ENCODE results near the gene TRUB2.

TRUB2 gene

GRCh38 chr9:128325629-128326028, 3.4 kb upstream of the TRUB2 start:
- Histone ChIP-seq H3K9me3 (replicated peaks in 1 of 2; ENCODE audit: control insufficient read depth in 2 of 2, insufficient read depth in 1 of 2, low read depth in 1 of 2, low read length in 2 of 2) (peaks cover 0 to 1% of the 10 kb centered on the region in 2 donors), H2AFZ (ENCODE audit: low read length) (no peak overlapping the region), H3K4me2 (ENCODE audit: insufficient read depth, low read length, poor library complexity, severe bottlenecking) (no peak overlapping the region)

GRCh38 chr9:128324401-128324800, 2.2 kb upstream of the TRUB2 start:
- Histone ChIP-seq H3K23ac (ENCODE audit: low read depth, low read length, poor library complexity) (no peak overlapping the region), H2BK12ac (ENCODE audit: low read length) (no peak overlapping the region), H3K4me3 (ENCODE audit: low read length in 2 of 2) (no peak overlapping the region), H3K9me3 (replicated peaks in 1 of 2; ENCODE audit: control insufficient read depth in 2 of 2, insufficient read depth in 1 of 2, low read depth in 1 of 2, low read length in 2 of 2) (peaks cover 0 to 1% of the 10 kb centered on the region in 2 donors), H4K8ac (ENCODE audit: low read depth, low read length) (no peak overlapping the region), H3K9ac (ENCODE audit: low read depth, low read length, poor library complexity) (no peak overlapping the region), H2BK120ac (ENCODE audit: low read depth, low read length) (no peak overlapping the region), H2BK15ac (ENCODE audit: low read length) (no peak overlapping the region), H4K91ac (ENCODE audit: low read depth, low read length, poor library complexity) (no peak overlapping the region), H3K36me3 (replicated peaks in 1 of 2; ENCODE audit: control insufficient read depth in 2 of 2, insufficient read depth in 2 of 2, low read length in 2 of 2) (peaks cover 23 to 67% of the 10 kb centered on the region in 2 donors), H3K18ac (ENCODE audit: low read length) (no peak overlapping the region), H3K79me1 (ENCODE audit: low read depth, low read length) (peaks cover 4% of the 10 kb centered on the region), H3K14ac (ENCODE audit: low read length) (no peak overlapping the region), H2AFZ (ENCODE audit: low read length) (no peak overlapping the region), H3K27ac (replicated peaks; ENCODE audit: low read length) (no peak overlapping the region), H2BK5ac (ENCODE audit: low read length) (no peak overlapping the region), H3K4ac (ENCODE audit: low read length) (no peak overlapping the region), H3K4me2 (ENCODE audit: insufficient read depth, low read length, poor library complexity, severe bottlenecking) (no peak overlapping the region), H3K27me3 (ENCODE audit: control insufficient read depth in 3 of 3, insufficient read depth in 3 of 3, low read depth in 1 of 3, low read length in 3 of 3) (no peaks in the 10 kb centered on the region), H3K4me1 (ENCODE audit: control insufficient read depth in 2 of 2, insufficient read depth in 1 of 2, low read depth in 1 of 2, low read length in 2 of 2) (peaks cover 5 to 9% of the 10 kb centered on the region in 2 donors), H2AK5ac (ENCODE audit: low read depth, low read length) (no peak overlapping the region)
- no peak for DNase-seq (ENCODE audit: low spot score)
- no CpG with 5 or more reads among the region's 1 CpG for WGBS, 2 donors (ENCODE audit: extremely low coverage in 2 of 2, insufficient read length in 2 of 2, insufficient replicate concordance in 1 of 2)

More at GRCh38 chr9:128325629-128326028, 3.4 kb upstream of the TRUB2 start:
- H3K18ac ChIP-seq (ENCODE audit: low read length), result no peak overlapping the region
- no peak overlapping the region for H3K14ac ChIP-seq (ENCODE audit: low read length)
- H3K36me3 ChIP-seq (replicated peaks in 1 of 2; ENCODE audit: control insufficient read depth in 2 of 2, insufficient read depth in 2 of 2, low read length in 2 of 2), result peaks cover 23 to 63% of the 10 kb centered on the region in 2 donors
- H2BK120ac ChIP-seq (ENCODE audit: low read depth, low read length), result no peak overlapping the region
- H2BK12ac ChIP-seq (ENCODE audit: low read length), result no peak overlapping the region
- no peak overlapping the region for H3K23ac ChIP-seq (ENCODE audit: low read depth, low read length, poor library complexity)
- no peaks in the 10 kb centered on the region for H3K27me3 ChIP-seq (ENCODE audit: control insufficient read depth in 3 of 3, insufficient read depth in 3 of 3, low read depth in 1 of 3, low read length in 3 of 3)
- H3K4me1 ChIP-seq (ENCODE audit: control insufficient read depth in 2 of 2, insufficient read depth in 1 of 2, low read depth in 1 of 2, low read length in 2 of 2), result peaks cover 5 to 9% of the 10 kb centered on the region in 2 donors
- H3K9ac ChIP-seq (ENCODE audit: low read depth, low read length, poor library complexity), result no peak overlapping the region
- H2BK15ac ChIP-seq (ENCODE audit: low read length), result no peak overlapping the region
- H3K79me1 ChIP-seq (ENCODE audit: low read depth, low read length), result peaks cover 4% of the 10 kb centered on the region
- H3K27ac ChIP-seq (replicated peaks; ENCODE audit: low read length), result no peak overlapping the region
- DNase-seq (ENCODE audit: low spot score), result no peak
- no CpG with 5 or more reads among the region's 13 CpGs for WGBS, 2 donors (ENCODE audit: extremely low coverage in 2 of 2, insufficient read length in 2 of 2, insufficient replicate concordance in 1 of 2)
- no peak overlapping the region for H4K91ac ChIP-seq (ENCODE audit: low read depth, low read length, poor library complexity)
- H3K4ac ChIP-seq (ENCODE audit: low read length), result no peak overlapping the region
- no peak overlapping the region for H2BK5ac ChIP-seq (ENCODE audit: low read length)
- no peak overlapping the region for H4K8ac ChIP-seq (ENCODE audit: low read depth, low read length)
- H2AK5ac ChIP-seq (ENCODE audit: low read depth, low read length), result no peak overlapping the region
- no peak overlapping the region for H3K4me3 ChIP-seq (ENCODE audit: low read length in 2 of 2)

- Histone ChIP-seq H2BK120ac (ENCODE audit: low read depth, low read length) (no peak overlapping the region), H2AK5ac (ENCODE audit: low read depth, low read length) (no peak overlapping the region), H3K9me3 (replicated peaks in 1 of 2; ENCODE audit: control insufficient read depth in 2 of 2, insufficient read depth in 1 of 2, low read depth in 1 of 2, low read length in 2 of 2) (peaks cover 0 to 1% of the 10 kb centered on the region in 2 donors), H3K9ac (ENCODE audit: low read depth, low read length, poor library complexity) (no peak overlapping the region), H3K79me1 (ENCODE audit: low read depth, low read length) (peaks cover 4% of the 10 kb centered on the region), H3K27me3 (ENCODE audit: control insufficient read depth in 3 of 3, insufficient read depth in 3 of 3, low read depth in 1 of 3, low read length in 3 of 3) (no peaks in the 10 kb centered on the region), H2BK5ac (ENCODE audit: low read length) (no peak overlapping the region), H3K36me3 (replicated peaks in 1 of 2; ENCODE audit: control insufficient read depth in 2 of 2, insufficient read depth in 2 of 2, low read length in 2 of 2) (peaks cover 21 to 65% of the 10 kb centered on the region in 2 donors), H3K4me1 (ENCODE audit: control insufficient read depth in 2 of 2, insufficient read depth in 1 of 2, low read depth in 1 of 2, low read length in 2 of 2) (peaks cover 5 to 9% of the 10 kb centered on the region in 2 donors), H4K91ac (ENCODE audit: low read depth, low read length, poor library complexity) (no peak overlapping the region), H2BK12ac (ENCODE audit: low read length) (no peak overlapping the region), H3K4ac (ENCODE audit: low read length) (no peak overlapping the region), H2AFZ (ENCODE audit: low read length) (no peak overlapping the region), H3K23ac (ENCODE audit: low read depth, low read length, poor library complexity) (no peak overlapping the region), H3K27ac (replicated peaks; ENCODE audit: low read length) (no peak overlapping the region), H3K18ac (ENCODE audit: low read length) (no peak overlapping the region), H2BK15ac (ENCODE audit: low read length) (no peak overlapping the region), H3K4me2 (ENCODE audit: insufficient read depth, low read length, poor library complexity, severe bottlenecking) (no peak overlapping the region), H4K8ac (ENCODE audit: low read depth, low read length) (no peak overlapping the region), H3K4me3 (ENCODE audit: low read length in 2 of 2) (peak overlapping the region in 1 of 2 donors; percentile 70), H3K14ac (ENCODE audit: low read length) (no peak overlapping the region)
- no CpG with 5 or more reads among the region's 12 CpGs for WGBS, 2 donors (ENCODE audit: extremely low coverage in 2 of 2, insufficient read length in 2 of 2, insufficient replicate concordance in 1 of 2)
- no peak for DNase-seq (ENCODE audit: low spot score)
Observed at GRCh38 chr9:128323791-128324190, 1.5 kb upstream of the TRUB2 start.

- Histone ChIP-seq H3K27me3 (ENCODE audit: control insufficient read depth in 3 of 3, insufficient read depth in 3 of 3, low read depth in 1 of 3, low read length in 3 of 3) (no peaks in the 10 kb centered on the region), H3K23ac (ENCODE audit: low read depth, low read length, poor library complexity) (peak overlapping the region; percentile 38), H2BK12ac (ENCODE audit: low read length) (no peak overlapping the region), H3K9me3 (replicated peaks in 1 of 2; ENCODE audit: control insufficient read depth in 2 of 2, insufficient read depth in 1 of 2, low read depth in 1 of 2, low read length in 2 of 2) (no peaks in the 10 kb centered on the region), H2BK15ac (ENCODE audit: low read length) (no peak overlapping the region), H3K4me3 (ENCODE audit: low read length in 2 of 2) (peak overlapping the region; percentile 70 to 86), H3K14ac (ENCODE audit: low read length) (no peak overlapping the region), H2AFZ (ENCODE audit: low read length) (peak overlapping the region; percentile 84), H2BK120ac (ENCODE audit: low read depth, low read length) (no peak overlapping the region), H3K4ac (ENCODE audit: low read length) (no peak overlapping the region), H3K36me3 (replicated peaks in 1 of 2; ENCODE audit: control insufficient read depth in 2 of 2, insufficient read depth in 2 of 2, low read length in 2 of 2) (peaks cover 17 to 61% of the 10 kb centered on the region in 2 donors), H3K9ac (ENCODE audit: low read depth, low read length, poor library complexity) (peak overlapping the region; percentile 96), H4K91ac (ENCODE audit: low read depth, low read length, poor library complexity) (no peak overlapping the region), H3K27ac (replicated peaks; ENCODE audit: low read length) (no peak overlapping the region), H2BK5ac (ENCODE audit: low read length) (no peak overlapping the region), H2AK5ac (ENCODE audit: low read depth, low read length) (no peak overlapping the region), H4K8ac (ENCODE audit: low read depth, low read length) (no peak overlapping the region), H3K4me1 (ENCODE audit: control insufficient read depth in 2 of 2, insufficient read depth in 1 of 2, low read depth in 1 of 2, low read length in 2 of 2) (peaks cover 5 to 9% of the 10 kb centered on the region in 2 donors), H3K4me2 (ENCODE audit: insufficient read depth, low read length, poor library complexity, severe bottlenecking) (peak overlapping the region; percentile 72), H3K18ac (ENCODE audit: low read length) (no peak overlapping the region), H3K79me1 (ENCODE audit: low read depth, low read length) (peaks cover 4% of the 10 kb centered on the region)
- WGBS, 2 donors (ENCODE audit: extremely low coverage in 2 of 2, insufficient read length in 2 of 2, insufficient replicate concordance in 1 of 2), result no CpG with 5 or more reads among the region's 16 CpGs
- no peak for DNase-seq (ENCODE audit: low spot score)
Observed at GRCh38 chr9:128323212-128323730, 1.0 kb upstream of the TRUB2 start.
